Trophoblast cell (in vitro differentiated cells and primary cell): ENCODE data around the gene SNAPC4.

Experiments used
- DNase-seq, 2 donors: peaks; one replicate each; pipeline ENCODE4 v3.0.0-alpha.2; 2016
- H2AFZ ChIP-seq: 2 replicates; pipeline ENCODE4 v1.6.1; 2013; ENCODE audit warnings: low read length, moderate library complexity, mild to moderate bottlenecking; ENCODE audit not compliant: insufficient read depth, poor library complexity
- H2AK5ac ChIP-seq: 2 replicates; pipeline ENCODE4 v1.6.1; 2013; ENCODE audit warnings: mild to moderate bottlenecking, low read length
- H2BK120ac ChIP-seq: 2 replicates; pipeline ENCODE4 v1.6.1; 2013; ENCODE audit warnings: low read length, mild to moderate bottlenecking, moderate library complexity; ENCODE audit not compliant: insufficient read depth, poor library complexity
- H2BK12ac ChIP-seq: 2 replicates; pipeline ENCODE4 v1.6.1; 2013; ENCODE audit warnings: mild to moderate bottlenecking, low read length, moderate library complexity
- H2BK5ac ChIP-seq: 2 replicates; pipeline ENCODE4 v1.6.1; 2013; ENCODE audit warnings: low read length, low read depth, moderate library complexity, mild to moderate bottlenecking; ENCODE audit not compliant: poor library complexity
- H3K14ac ChIP-seq: 2 replicates; pipeline ENCODE4 v1.6.1; 2013; ENCODE audit warnings: mild to moderate bottlenecking, low read length
- H3K18ac ChIP-seq: 2 replicates; pipeline ENCODE4 v1.6.1; 2013; ENCODE audit warnings: mild to moderate bottlenecking, low read length
- H3K23ac ChIP-seq: 2 replicates; pipeline ENCODE4 v1.6.1; 2013; ENCODE audit warnings: low read length
- H3K27ac ChIP-seq: 2 replicates; pipeline ENCODE4 v1.5.1; 2013; ENCODE audit warnings: low read depth, mild to moderate bottlenecking, inconsistent platforms, low read length, moderate library complexity
- H3K27me3 ChIP-seq: 2 replicates; pipeline ENCODE4 v1.6.1; 2013; ENCODE audit warnings: inconsistent platforms, mild to moderate bottlenecking, low read length, moderate library complexity; ENCODE audit not compliant: insufficient read depth
- H3K36me3 ChIP-seq, 2 experiments: 1 replicate in 1 of 2; 2 replicates in 1 of 2; pipeline ENCODE4 v1.6.1; 2013; ENCODE audit warnings: low read length in 2 of 2, mild to moderate bottlenecking in 2 of 2, moderate library complexity in 1 of 2; ENCODE audit not compliant: insufficient read depth in 2 of 2, control insufficient read depth in 1 of 2
- H3K4ac ChIP-seq: 2 replicates; pipeline ENCODE4 v1.6.1; 2013; ENCODE audit warnings: low read depth, mild to moderate bottlenecking, low read length, moderate library complexity
- H3K4me1 ChIP-seq, 2 experiments: 1 replicate in 1 of 2; 2 replicates in 1 of 2; pipeline ENCODE4 v1.6.1; 2013; ENCODE audit warnings: low read length in 2 of 2, mild to moderate bottlenecking in 2 of 2, moderate library complexity in 1 of 2; ENCODE audit not compliant: insufficient read depth in 2 of 2, control insufficient read depth in 1 of 2
- H3K4me2 ChIP-seq: 2 replicates; pipeline ENCODE4 v1.6.1; 2013; ENCODE audit warnings: inconsistent platforms, mild to moderate bottlenecking, low read length, moderate library complexity
- H3K4me3 ChIP-seq: 2 replicates; pipeline ENCODE4 v1.5.1; 2013; ENCODE audit warnings: mild to moderate bottlenecking, low read depth, low read length, inconsistent platforms
- H3K79me1 ChIP-seq: one replicate; pipeline ENCODE4 v1.6.1; 2013; ENCODE audit warnings: low read length
- H3K79me2 ChIP-seq: 2 replicates; pipeline ENCODE4 v1.6.1; 2013; ENCODE audit warnings: low read length, mild to moderate bottlenecking; ENCODE audit not compliant: control insufficient read depth, insufficient read depth, poor library complexity
- H3K9ac ChIP-seq: 2 replicates; pipeline ENCODE4 v1.6.1; 2013; ENCODE audit warnings: mild to moderate bottlenecking, low read length
- H3K9me3 ChIP-seq: 2 replicates; pipeline ENCODE4 v1.6.1; 2013; ENCODE audit warnings: low read depth, mild to moderate bottlenecking, control low read depth, inconsistent platforms, low read length; ENCODE audit not compliant: insufficient read depth
- H4K12ac ChIP-seq: 2 replicates; pipeline ENCODE4 v1.6.1; 2013; ENCODE audit warnings: low read depth, mild to moderate bottlenecking, low read length, moderate library complexity
- H4K8ac ChIP-seq: 2 replicates; pipeline ENCODE4 v1.6.1; 2013; ENCODE audit warnings: low read depth, mild to moderate bottlenecking, low read length, moderate library complexity
- H4K91ac ChIP-seq: one replicate; pipeline ENCODE4 v1.6.1; 2013; ENCODE audit warnings: low read depth, mild to moderate bottlenecking, low read length, moderate library complexity
- WGBS: extraction: QIAGEN DNeasy Blood & Tissue Kit; methylation state at CpG from one replicate; pipeline ENCODE4 v1.1.7; 2013; ENCODE audit warnings: missing lambda C conversion rate; ENCODE audit not compliant: insufficient read length, insufficient coverage; ENCODE audit errors: extremely low coverage; 5-methylcytosine and 5-hydroxymethylcytosine counted together

SNAPC4 gene

DNA sequence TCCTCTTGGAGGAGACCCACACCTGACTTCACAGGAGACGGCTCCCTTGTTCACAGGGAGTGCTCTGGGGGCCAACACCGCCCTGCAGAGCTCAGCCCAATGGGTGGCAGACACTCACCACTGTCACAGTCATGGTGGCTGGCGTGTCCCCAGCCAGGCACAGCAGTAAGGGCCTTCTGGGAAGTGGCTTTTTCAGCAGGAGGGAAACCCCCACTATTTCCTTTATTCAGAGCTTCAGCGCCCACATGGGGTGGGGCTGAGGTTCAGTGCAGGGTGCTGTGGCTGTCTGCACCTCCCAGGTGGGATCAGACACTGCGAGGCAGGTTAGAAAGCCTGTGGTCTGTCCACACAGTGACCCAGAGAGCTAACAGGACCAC, 3.6 kb upstream of the SNAPC4 start:
- WGBS, result no CpG with 5 or more reads among the region's 5 CpGs
- peaks cover 43 to 46% of the 10 kb centered on the region in 2 experiments for H3K36me3 ChIP-seq
- no peak overlapping the region for H3K4me2 ChIP-seq
- H2AK5ac ChIP-seq, result no peak overlapping the region
- H3K79me1 ChIP-seq, result peaks cover 5% of the 10 kb centered on the region
- H4K91ac ChIP-seq, result no peak overlapping the region
- H3K18ac ChIP-seq, result no peak overlapping the region
- H4K8ac ChIP-seq, result no peak overlapping the region
- no peak overlapping the region for H2BK12ac ChIP-seq
- no peak overlapping the region for H4K12ac ChIP-seq
- H2BK5ac ChIP-seq, result no peak overlapping the region
- no peaks in the 10 kb centered on the region for H3K27me3 ChIP-seq
- H2AFZ ChIP-seq, result no peak overlapping the region
- no peak overlapping the region for H3K23ac ChIP-seq
- H3K14ac ChIP-seq, result no peak overlapping the region
- peaks cover 16 to 28% of the 10 kb centered on the region in 2 experiments for H3K4me1 ChIP-seq
- H3K4ac ChIP-seq, result no peak overlapping the region
- no peak overlapping the region for H3K4me3 ChIP-seq
- H2BK120ac ChIP-seq, result no peak overlapping the region
- peaks cover 9% of the 10 kb centered on the region for H3K79me2 ChIP-seq
- H3K9ac ChIP-seq, result no peak overlapping the region
- no peak for DNase-seq
- H3K9me3 ChIP-seq, result no peaks in the 10 kb centered on the region
- no peak overlapping the region for H3K27ac ChIP-seq

DNA sequence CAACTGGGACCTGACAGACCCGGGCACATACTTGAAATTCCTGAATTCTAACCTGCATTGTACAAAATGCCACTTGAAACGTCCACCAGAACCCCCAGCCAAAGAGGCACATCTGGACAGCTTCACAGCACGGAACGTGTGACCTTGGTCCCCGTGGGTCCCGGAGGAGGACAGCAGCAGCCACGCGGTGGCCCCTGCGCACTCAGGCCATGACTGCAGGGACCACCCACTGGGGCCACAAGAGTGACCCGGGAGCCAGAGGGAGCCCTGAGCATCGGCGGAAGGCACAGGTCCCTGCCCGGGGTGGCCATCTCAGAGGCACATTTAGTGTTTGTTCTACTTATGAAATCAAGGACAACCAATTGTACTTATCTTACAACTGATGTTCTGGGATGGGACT, 2.1 kb upstream of the SNAPC4 start:
- H3K14ac ChIP-seq, result no peak overlapping the region
- H2AK5ac ChIP-seq, result no peak overlapping the region
- H3K4me1 ChIP-seq, result peaks cover 16 to 30% of the 10 kb centered on the region in 2 experiments
- peaks cover 5% of the 10 kb centered on the region for H3K79me1 ChIP-seq
- WGBS, result no CpG with 5 or more reads among the region's 13 CpGs
- no peak overlapping the region for H2AFZ ChIP-seq
- H2BK5ac ChIP-seq, result no peak overlapping the region
- no peak overlapping the region for H2BK120ac ChIP-seq
- peak overlapping the region; percentile 3 for H3K27ac ChIP-seq
- no peak overlapping the region for H3K23ac ChIP-seq
- no peak overlapping the region for H3K4ac ChIP-seq
- no peak overlapping the region for H2BK12ac ChIP-seq
- H3K4me3 ChIP-seq, result no peak overlapping the region
- peaks cover 9% of the 10 kb centered on the region for H3K79me2 ChIP-seq
- H3K4me2 ChIP-seq, result no peak overlapping the region
- H3K36me3 ChIP-seq, result peaks cover 43 to 47% of the 10 kb centered on the region in 2 experiments
- H3K27me3 ChIP-seq, result no peaks in the 10 kb centered on the region
- peak overlapping the region; percentile 5 for H4K12ac ChIP-seq
- H4K91ac ChIP-seq, result no peak overlapping the region
- no peak overlapping the region for H3K9ac ChIP-seq
- H3K18ac ChIP-seq, result no peak overlapping the region
- peak in 1 of 2 donors; percentile 18 for DNase-seq
- no peaks in the 10 kb centered on the region for H3K9me3 ChIP-seq
- no peak overlapping the region for H4K8ac ChIP-seq

DNA sequence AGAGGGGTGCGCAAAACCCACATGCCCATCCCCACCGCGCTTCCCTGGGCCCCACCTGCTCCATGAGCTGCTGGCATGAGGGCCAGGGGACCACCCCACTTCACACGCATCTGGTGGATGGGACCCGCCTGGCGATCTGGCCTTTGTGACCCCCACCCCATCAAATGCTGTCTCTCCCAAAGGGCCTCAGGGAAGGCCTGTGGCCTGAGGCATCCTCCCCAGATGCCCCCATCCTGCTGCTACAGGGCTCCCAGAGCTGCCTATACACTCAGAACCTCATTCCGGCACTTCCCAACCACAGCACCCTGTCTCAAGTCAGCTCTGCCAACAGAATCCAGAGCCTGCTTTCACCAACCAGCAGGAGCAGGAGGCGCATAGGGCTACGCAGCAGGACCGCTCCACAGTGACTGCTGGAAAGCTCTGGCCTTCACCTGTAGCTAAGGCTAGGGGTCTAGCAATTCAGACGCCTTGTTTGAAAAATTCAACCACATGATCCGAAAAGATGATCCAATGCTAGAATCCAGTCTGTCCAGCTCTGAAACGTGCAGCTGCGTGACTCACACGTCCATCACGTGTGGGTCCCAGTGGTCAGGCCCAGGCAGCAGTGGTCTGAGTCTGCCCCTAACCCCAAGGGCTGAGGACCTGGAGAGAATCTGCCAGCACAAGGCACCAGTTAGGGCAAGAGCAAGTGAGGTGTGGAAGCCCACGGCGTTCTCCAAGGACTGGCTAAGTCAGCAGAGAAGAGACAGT, 1.4 kb upstream of the SNAPC4 start:
- H3K18ac ChIP-seq, result no peak overlapping the region
- H2BK5ac ChIP-seq, result no peak overlapping the region
- WGBS, result no CpG with 5 or more reads among the region's 18 CpGs

DNA sequence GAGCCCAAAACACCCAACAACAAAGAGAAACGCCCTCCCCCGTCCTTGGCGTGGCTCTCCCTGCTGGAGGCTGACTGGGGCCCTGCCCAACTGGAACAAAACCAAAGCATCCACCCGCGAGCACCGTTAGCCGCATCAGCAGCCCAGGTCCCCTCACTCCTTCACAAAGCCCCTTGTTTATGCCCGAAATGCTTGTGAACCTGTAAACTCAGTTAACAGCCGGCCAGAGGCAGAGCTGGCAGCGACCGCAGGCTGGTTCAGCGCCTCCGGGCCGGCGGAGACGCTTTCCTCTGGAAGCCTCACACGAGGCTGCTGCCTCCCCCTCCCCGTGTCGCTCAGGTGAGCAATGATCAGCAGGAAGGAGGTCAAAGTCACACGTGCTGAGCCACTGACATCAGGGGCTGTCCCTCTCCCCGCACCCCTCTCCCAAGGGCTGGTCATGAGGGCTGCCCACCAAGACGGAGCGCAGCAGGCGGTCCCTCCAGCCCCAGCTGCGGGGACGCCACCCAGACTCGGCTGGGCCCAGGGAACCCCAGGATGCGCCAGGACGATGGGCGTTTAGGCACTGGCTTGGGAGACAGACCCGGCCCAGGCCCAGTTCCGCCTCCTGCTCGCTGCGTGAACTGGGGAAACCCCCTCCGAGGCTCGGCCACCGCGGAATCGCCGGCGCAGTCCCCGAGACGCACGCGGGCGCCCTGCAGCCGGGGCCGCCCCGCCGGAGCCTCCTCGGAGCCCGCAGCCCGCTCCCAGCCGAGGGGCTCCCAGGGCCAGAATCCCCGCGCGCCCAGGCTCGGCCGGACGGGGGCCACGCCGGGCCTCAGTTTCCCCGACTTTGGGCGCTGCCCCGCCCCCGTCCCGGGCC, 563 bp downstream of the SNAPC4 start:
- peak overlapping the region; percentile 89 for H3K9ac ChIP-seq
- peak; percentile 21 to 32 for DNase-seq
- peak overlapping the region; percentile 64 for H4K12ac ChIP-seq
- peak overlapping the region; percentile 37 for H2BK120ac ChIP-seq
- H2AFZ ChIP-seq, result peak overlapping the region; percentile 62
- WGBS, result no CpG with 5 or more reads among the region's 67 CpGs
- H2AK5ac ChIP-seq, result peak overlapping the region; percentile 58
- no peaks in the 10 kb centered on the region for H3K9me3 ChIP-seq
- no peaks in the 10 kb centered on the region for H3K27me3 ChIP-seq
- peak overlapping the region; percentile 80 for H3K4ac ChIP-seq
- H4K8ac ChIP-seq, result peak overlapping the region; percentile 80
- H3K4me2 ChIP-seq, result peak overlapping the region; percentile 99
- H2BK5ac ChIP-seq, result no peak overlapping the region
- no peak overlapping the region for H3K27ac ChIP-seq
- H3K23ac ChIP-seq, result peak overlapping the region; percentile 20
- peak overlapping the region; percentile 49 for H4K91ac ChIP-seq
- no peak overlapping the region for H2BK12ac ChIP-seq
- H3K14ac ChIP-seq, result peak overlapping the region; percentile 70
- H3K79me1 ChIP-seq, result peaks cover 5% of the 10 kb centered on the region
- H3K36me3 ChIP-seq, result peaks cover 49 to 55% of the 10 kb centered on the region in 2 experiments
- peak overlapping the region; percentile 86 for H3K4me3 ChIP-seq
- peaks cover 16 to 30% of the 10 kb centered on the region in 2 experiments for H3K4me1 ChIP-seq
- H3K79me2 ChIP-seq, result peaks cover 9% of the 10 kb centered on the region
- H3K18ac ChIP-seq, result peak overlapping the region; percentile 51

More for the DNA sequence above, 1.4 kb upstream of the SNAPC4 start:
- Histone ChIP-seq H3K27ac (peak overlapping the region; percentile 74), H2AK5ac (no peak overlapping the region), H3K79me1 (peaks cover 5% of the 10 kb centered on the region), H3K4ac (no peak overlapping the region), H4K8ac (peak overlapping the region; percentile 20), H3K9ac (no peak overlapping the region), H4K91ac (no peak overlapping the region), H2BK120ac (no peak overlapping the region), H3K79me2 (peaks cover 9% of the 10 kb centered on the region), H3K14ac (peak overlapping the region; percentile 16), H3K36me3 (peaks cover 45 to 48% of the 10 kb centered on the region in 2 experiments), H4K12ac (no peak overlapping the region), H2AFZ (no peak overlapping the region), H3K27me3 (no peaks in the 10 kb centered on the region), H3K4me1 (peaks cover 16 to 30% of the 10 kb centered on the region in 2 experiments), H3K9me3 (no peaks in the 10 kb centered on the region), H3K4me3 (no peak overlapping the region), H2BK12ac (peak overlapping the region; percentile 37), H3K4me2 (no peak overlapping the region), H3K23ac (no peak overlapping the region)
- peak; percentile 75 to 82 for DNase-seq
